Ishikawa (cell line): Measurements from ENCODE around the gene AAGAB.

Source experiments
- CEBPB ChIP-seq: IDR thresholded peaks from 2 replicates; pipeline ENCODE4 v1.6.1; 2012
- FOXM1 ChIP-seq: IDR thresholded peaks from 2 replicates; pipeline ENCODE4 v1.6.1; 2012; ENCODE audit warnings: low read depth, borderline replicate concordance
- RAD21 ChIP-seq: IDR thresholded peaks from 2 replicates; pipeline ENCODE4 v1.6.1; 2012; ENCODE audit warnings: low read depth
- TCF12 ChIP-seq: IDR thresholded peaks from 2 replicates; pipeline ENCODE4 v1.6.1; 2012; ENCODE audit warnings: low read depth
- YY1 ChIP-seq: IDR thresholded peaks from 2 replicates; pipeline ENCODE4 v1.6.1; 2012; ENCODE audit warnings: low read depth

GRCh38 chr15:67242708-67243111 lies 11.8 kb downstream of the AAGAB start:
- TF ChIP-seq FOXM1 (no peak), TCF12 (no peak), YY1 (no peak), RAD21 (no peak), CEBPB (no peak)
